ENCODE measurements around the gene C1QTNF9. TPM values are rescaled to one million over a fixed set of nuclear protein-coding genes. Genes with fewer than 3 reads are reported as not detected.

The C1QTNF9 gene
- total RNA-seq, 4 donors from 2014 or later, result not detected

DNA sequence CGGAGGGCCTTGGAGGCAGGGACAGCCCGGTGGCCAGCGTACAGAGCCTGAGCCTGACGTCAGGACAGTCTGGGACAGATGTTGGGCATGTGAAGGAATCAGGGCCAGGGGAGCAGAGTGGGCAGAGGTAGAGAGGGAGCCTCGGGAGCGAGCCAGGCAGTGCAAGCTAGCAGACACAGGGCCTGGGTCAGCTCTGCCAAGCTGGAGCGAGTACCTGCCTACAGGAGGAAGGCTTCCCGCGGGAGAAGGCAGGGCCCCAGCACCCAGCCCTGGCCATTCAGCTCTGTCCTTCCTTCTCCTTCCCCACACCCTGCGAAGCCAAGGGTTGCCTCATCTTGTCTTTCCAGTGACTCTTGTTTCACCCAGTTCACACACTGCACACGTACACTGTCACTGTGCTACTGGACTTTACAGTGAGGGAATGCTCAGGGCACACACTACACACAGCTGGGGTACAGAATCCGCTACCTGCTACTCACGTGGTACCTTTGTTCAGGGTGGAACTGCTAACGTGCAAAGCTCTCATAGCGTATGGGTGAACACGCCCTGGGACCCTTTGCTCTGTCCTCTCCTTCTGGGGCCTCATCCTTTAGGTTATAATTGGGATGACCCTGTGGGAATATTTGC lies 9.8 kb upstream of the C1QTNF9 start:
- TF ChIP-seq, protein P1, sequence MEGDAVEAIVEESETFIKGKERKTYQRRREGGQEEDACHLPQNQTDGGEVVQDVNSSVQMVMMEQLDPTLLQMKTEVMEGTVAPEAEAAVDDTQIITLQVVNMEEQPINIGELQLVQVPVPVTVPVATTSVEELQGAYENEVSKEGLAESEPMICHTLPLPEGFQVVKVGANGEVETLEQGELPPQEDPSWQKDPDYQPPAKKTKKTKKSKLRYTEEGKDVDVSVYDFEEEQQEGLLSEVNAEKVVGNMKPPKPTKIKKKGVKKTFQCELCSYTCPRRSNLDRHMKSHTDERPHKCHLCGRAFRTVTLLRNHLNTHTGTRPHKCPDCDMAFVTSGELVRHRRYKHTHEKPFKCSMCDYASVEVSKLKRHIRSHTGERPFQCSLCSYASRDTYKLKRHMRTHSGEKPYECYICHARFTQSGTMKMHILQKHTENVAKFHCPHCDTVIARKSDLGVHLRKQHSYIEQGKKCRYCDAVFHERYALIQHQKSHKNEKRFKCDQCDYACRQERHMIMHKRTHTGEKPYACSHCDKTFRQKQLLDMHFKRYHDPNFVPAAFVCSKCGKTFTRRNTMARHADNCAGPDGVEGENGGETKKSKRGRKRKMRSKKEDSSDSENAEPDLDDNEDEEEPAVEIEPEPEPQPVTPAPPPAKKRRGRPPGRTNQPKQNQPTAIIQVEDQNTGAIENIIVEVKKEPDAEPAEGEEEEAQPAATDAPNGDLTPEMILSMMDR (IDR thresholded peaks at IDR 0.05), result no peak
- no peak for TF ChIP-seq POLR2A (IDR thresholded peaks at IDR 0.05)
- DNase-seq, result no peak
- intact Hi-C loops (cut with DNase I), result no loop called here
- no peaks in the 10 kb centered on the region for H3K27me3 ChIP-seq
- no peak overlapping the region for H3K27ac ChIP-seq
- no peaks in the 10 kb centered on the region for H3K9me3 ChIP-seq
- no peaks in the 10 kb centered on the region for H3K4me1 ChIP-seq
- H3K36me3 ChIP-seq, result peaks cover 54 to 73% of the 10 kb centered on the region in 2 donors
- no peak overlapping the region for H3K4me3 ChIP-seq (replicated peaks in 1 of 3)
- WGBS, 2 donors, result 94 to 95% methylated on average over 16 of the region's 16 CpGs

DNA sequence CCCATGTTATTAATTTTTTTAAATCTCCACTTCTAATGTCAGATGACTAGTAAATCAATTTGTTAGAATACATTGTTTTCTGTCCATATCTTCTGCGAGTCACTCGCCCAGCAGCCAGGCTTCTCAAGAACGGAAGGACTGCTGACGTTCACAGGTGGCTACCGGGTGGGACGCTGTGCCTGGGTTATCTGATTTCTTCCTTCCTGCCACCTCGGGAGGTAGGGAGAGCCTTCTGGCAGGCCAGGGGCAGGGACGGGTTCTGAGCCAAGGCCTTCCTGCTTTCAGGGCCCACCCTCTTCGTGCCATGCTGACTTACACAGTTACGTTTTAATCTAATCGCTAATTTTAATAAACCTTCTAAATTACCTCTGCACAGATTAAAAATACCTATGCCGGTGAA lies 7.9 kb upstream of the C1QTNF9 start:
- DNase-seq, result no peak
- H3K4me3 ChIP-seq (replicated peaks in 1 of 3), result no peak overlapping the region
- no peaks in the 10 kb centered on the region for H3K4me1 ChIP-seq
- H3K9me3 ChIP-seq, result no peaks in the 10 kb centered on the region
- H3K36me3 ChIP-seq, result peaks cover 43 to 61% of the 10 kb centered on the region in 2 donors
- 78 to 83% methylated on average over 12 of the region's 12 CpGs for WGBS, 2 donors
- TF ChIP-seq POLR2A (IDR thresholded peaks at IDR 0.05), result no peak
- TF ChIP-seq, protein P1 (IDR thresholded peaks at IDR 0.05), result no peak
- H3K27ac ChIP-seq, result no peak overlapping the region
- no peaks in the 10 kb centered on the region for H3K27me3 ChIP-seq
- intact Hi-C loops (cut with DNase I), result no loop called here

DNA sequence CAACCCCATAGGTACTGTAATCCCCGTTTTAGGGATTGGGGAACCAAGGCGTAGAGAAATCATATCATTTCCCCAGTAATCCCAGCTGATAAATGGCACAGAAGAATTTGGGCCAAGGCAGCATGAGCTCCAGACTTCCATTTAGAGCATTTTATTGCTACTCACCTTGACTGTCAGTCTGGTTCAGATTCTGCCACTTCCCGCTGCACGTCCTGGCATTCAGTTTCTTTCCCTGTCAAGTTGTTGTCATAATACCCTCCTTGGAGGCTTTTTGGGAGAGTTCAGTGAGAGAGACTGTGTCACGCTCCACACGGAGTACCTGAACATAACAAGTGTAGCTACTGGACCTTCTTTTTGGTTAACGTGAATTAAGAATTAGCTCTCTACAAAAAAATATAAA lies 7.5 kb upstream of the C1QTNF9 start:
- peaks cover 43 to 60% of the 10 kb centered on the region in 2 donors for H3K36me3 ChIP-seq

DNA sequence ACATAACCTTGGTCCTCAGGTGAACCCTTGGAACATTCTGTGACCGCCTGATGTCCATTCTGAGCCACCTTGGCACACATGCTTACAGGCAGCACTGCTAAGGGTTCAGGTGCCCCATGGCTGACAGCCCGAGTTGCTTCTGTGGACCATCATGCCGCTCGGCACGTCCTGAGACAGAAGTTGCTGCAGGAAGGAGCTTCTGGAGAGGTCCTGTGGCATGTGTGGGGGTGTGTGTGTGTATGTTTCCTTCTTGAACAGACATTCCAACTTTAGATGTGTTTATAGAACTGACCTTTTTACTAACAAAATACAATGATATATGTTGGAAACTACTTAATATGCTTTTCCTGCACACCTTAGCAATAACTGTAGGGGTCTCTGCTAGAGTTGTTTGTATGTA lies 4.8 kb upstream of the C1QTNF9 start:
- H3K36me3 ChIP-seq, result peaks cover 23 to 36% of the 10 kb centered on the region in 2 donors
- WGBS, 2 donors, result 85 to 87% methylated on average over 5 of the region's 5 CpGs
- no peak for DNase-seq

More for the DNA sequence above, 7.5 kb upstream of the C1QTNF9 start:
- no peak for TF ChIP-seq POLR2A (IDR thresholded peaks at IDR 0.05)
- TF ChIP-seq, protein P1 (IDR thresholded peaks at IDR 0.05), result no peak
- no peak for DNase-seq
- H3K27ac ChIP-seq, result no peak overlapping the region
- no peaks in the 10 kb centered on the region for H3K9me3 ChIP-seq
- H3K27me3 ChIP-seq, result no peaks in the 10 kb centered on the region
- H3K4me1 ChIP-seq, result no peaks in the 10 kb centered on the region
- intact Hi-C loops (cut with DNase I), result no loop called here
- H3K4me3 ChIP-seq (replicated peaks in 1 of 3), result no peak overlapping the region
- WGBS, 2 donors, result 85 to 97% methylated on average over 7 of the region's 7 CpGs

DNA sequence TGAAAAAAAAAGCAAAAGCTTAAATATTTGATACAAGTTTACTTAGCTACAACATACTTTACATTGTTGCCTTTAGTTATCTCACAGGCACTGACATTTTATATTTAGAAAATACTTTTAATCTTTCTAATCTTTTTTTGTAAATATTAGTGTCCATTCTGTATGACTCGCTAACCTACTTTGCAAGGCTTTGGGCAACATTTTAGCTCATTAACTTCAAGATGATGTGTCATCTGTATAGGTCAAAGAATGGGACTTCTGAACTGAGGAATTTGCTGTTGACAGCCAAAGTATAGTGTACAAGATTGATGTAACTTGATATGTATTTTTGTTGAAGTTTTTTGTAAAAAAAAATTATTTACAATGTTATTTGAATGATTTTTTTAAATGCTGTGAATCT lies 2.7 kb upstream of the C1QTNF9 start:
- Histone ChIP-seq H3K4me1 (peaks cover 0 to 3% of the 10 kb centered on the region in 2 donors), H3K36me3 (peaks cover 15 to 16% of the 10 kb centered on the region in 2 donors), H3K4me3 (replicated peaks in 1 of 3) (no peak overlapping the region), H3K9me3 (no peaks in the 10 kb centered on the region), H3K27ac (no peak overlapping the region), H3K27me3 (no peaks in the 10 kb centered on the region)
- no peak for DNase-seq
- WGBS, 2 donors, result 86 to 94% methylated on average over 1 of the region's 1 CpG
- TF ChIP-seq POLR2A (IDR thresholded peaks at IDR 0.05), result no peak
- TF ChIP-seq, protein P1 (IDR thresholded peaks at IDR 0.05), result no peak
- intact Hi-C loops (cut with DNase I), result no loop called here

More for the DNA sequence above, 4.8 kb upstream of the C1QTNF9 start:
- Histone ChIP-seq H3K27me3 (no peaks in the 10 kb centered on the region), H3K4me3 (replicated peaks in 1 of 3) (no peak overlapping the region), H3K9me3 (no peaks in the 10 kb centered on the region), H3K4me1 (peaks cover 0 to 3% of the 10 kb centered on the region in 2 donors), H3K27ac (no peak overlapping the region)
- TF ChIP-seq, protein P1 (IDR thresholded peaks at IDR 0.05), result no peak
- TF ChIP-seq POLR2A (IDR thresholded peaks at IDR 0.05), result no peak
- intact Hi-C loops (cut with DNase I), result no loop called here
